GM12878 (cell line): ENCODE results near the gene NKD2.

Source experiments
- BRCA1 ChIP-seq: IDR thresholded peaks from 2 replicates; pipeline ENCODE4 v1.6.1; 2011; ENCODE audit warnings: low read depth, low read length, improper control_type of control experiment
- ELK1 ChIP-seq: IDR thresholded peaks from 2 replicates; pipeline ENCODE4 v1.6.1; 2012; ENCODE audit warnings: low read depth, low read length, improper control_type of control experiment
- EZH2 ChIP-seq: IDR thresholded peaks from 2 replicates; pipeline ENCODE4 v1.6.1; 2012; ENCODE audit warnings: low read depth, mild to moderate bottlenecking, control low read depth, inconsistent platforms, low read length, borderline replicate concordance; ENCODE audit not compliant: control insufficient read depth
- SIN3A ChIP-seq: IDR thresholded peaks from 2 replicates; pipeline ENCODE4 v1.6.1; 2012; ENCODE audit warnings: low read depth, low read length, improper control_type of control experiment
- TF ChIP-seq, protein P1 (sequence below): IDR thresholded peaks from 2 replicates; pipeline ENCODE4 v1.6.1; 2011; ENCODE audit warnings: low read depth, mild to moderate bottlenecking, low read length, moderate library complexity, borderline replicate concordance; ENCODE audit errors: extremely low read depth

- TF ChIP-seq, protein P1, sequence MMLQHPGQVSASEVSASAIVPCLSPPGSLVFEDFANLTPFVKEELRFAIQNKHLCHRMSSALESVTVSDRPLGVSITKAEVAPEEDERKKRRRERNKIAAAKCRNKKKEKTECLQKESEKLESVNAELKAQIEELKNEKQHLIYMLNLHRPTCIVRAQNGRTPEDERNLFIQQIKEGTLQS: no peak
- TF ChIP-seq ELK1 (no peak), EZH2 (no peak), BRCA1 (no peak), SIN3A (no peak)
Observed at GRCh38 chr5:1021136-1021968, 12.8 kb downstream of the NKD2 start.
